H1 (cell line): Measurements from ENCODE around the gene ZKSCAN8. TPM values are rescaled to one million over a fixed set of nuclear protein-coding genes. Genes with fewer than 3 reads are reported as not detected.

Source experiments
- CTCF ChIA-PET: fragments of 300-600 bp; sonication (Branson Sonifier 250); formaldehyde crosslinking; loops from one replicate; lab custom pipeline; 2021; ENCODE audit not compliant: partially characterized antibody; lab: Charles Lee
- POLR2A ChIA-PET: fragments of 300-600 bp; sonication (Branson Sonifier 250); formaldehyde crosslinking; loops from one replicate; lab custom pipeline; 2021; ENCODE audit warnings: inconsistent platforms; ENCODE audit not compliant: partially characterized antibody; lab: Charles Lee
- DNase-seq, 2 experiments: peaks; one replicate each; pipeline versions ENCODE4 v3.0.0 to v3.0.0-alpha.2; 2010 to 2022; ENCODE audit warnings: low spot score in 2 of 2, low read depth in 1 of 2, mixed read lengths in 1 of 2
- FAIRE-seq: peaks from 2 replicates; lab custom pipeline; 2011; peaks lifted over from hg19 to GRCh38; lab: Jason Lieb, UNC
- H2AFZ ChIP-seq: 2 replicates; pipeline ENCODE4 v1.8.1; 2012; ENCODE audit warnings: low read length, inconsistent platforms
- H2AK5ac ChIP-seq: 2 replicates; pipeline ENCODE4 v1.6.1; 2013; ENCODE audit warnings: low read depth, low read length
- H2BK120ac ChIP-seq: replicated peaks from 2 replicates; pipeline ENCODE3; 2013; ENCODE audit warnings: low read depth, low read length, inconsistent platforms
- H2BK12ac ChIP-seq: 2 replicates; pipeline ENCODE4 v1.6.1; 2013; ENCODE audit warnings: low read depth, low read length
- H2BK15ac ChIP-seq: 2 replicates; pipeline ENCODE4 v1.6.1; 2013; ENCODE audit warnings: low read length
- H2BK20ac ChIP-seq: 2 replicates; pipeline ENCODE4 v1.6.1; 2013; ENCODE audit warnings: low read length
- H2BK5ac ChIP-seq: 2 replicates; pipeline ENCODE4 v1.6.1; 2013; ENCODE audit warnings: low read depth, low read length
- H3K14ac ChIP-seq: 2 replicates; pipeline ENCODE4 v1.6.1; 2013; ENCODE audit warnings: inconsistent platforms; ENCODE audit not compliant: insufficient read length
- H3K18ac ChIP-seq: 2 replicates; pipeline ENCODE4 v1.6.1; 2013; ENCODE audit warnings: low read length; ENCODE audit errors: extremely low read depth
- H3K23ac ChIP-seq: 2 replicates; pipeline ENCODE4 v1.6.1; 2013; ENCODE audit warnings: inconsistent platforms; ENCODE audit not compliant: insufficient read length
- H3K23me2 ChIP-seq: 2 replicates; pipeline ENCODE4 v1.6.1; 2013; ENCODE audit warnings: low read depth, low read length
- H3K27ac ChIP-seq: 2 replicates; pipeline ENCODE4 v1.6.1; 2011; ENCODE audit warnings: low read depth, low read length, inconsistent platforms
- H3K27me3 ChIP-seq, 4 experiments: replicated peaks in 1 of 4; 1 replicate in 1 of 4; 2 replicates in 3 of 4; pipeline versions ENCODE4 v1.6.1 to v1.8.1; 2011 to 2013; ENCODE audit warnings: low read length in 3 of 4, mild to moderate bottlenecking in 3 of 4, inconsistent platforms in 2 of 4, mixed read lengths in 2 of 4, moderate library complexity in 1 of 4; ENCODE audit not compliant: control insufficient read depth in 3 of 4, insufficient read depth in 3 of 4; ENCODE audit errors: extremely low read depth in 1 of 4
- H3K36me3 ChIP-seq, 4 experiments: 2 replicates each; pipeline versions ENCODE4 v1.6.1 to v1.8.1; 2011 to 2013; ENCODE audit warnings: mild to moderate bottlenecking in 4 of 4, low read length in 3 of 4, moderate library complexity in 2 of 4, control low read depth in 1 of 4, inconsistent platforms in 1 of 4; ENCODE audit not compliant: insufficient read depth in 4 of 4, control insufficient read depth in 2 of 4
- H3K4ac ChIP-seq: replicated peaks from 2 replicates; pipeline ENCODE3; 2013; ENCODE audit warnings: low read length, low read depth, mixed read lengths, inconsistent platforms; ENCODE audit not compliant: insufficient read length
- H3K4me1 ChIP-seq, 4 experiments: replicated peaks in 1 of 4; 1 replicate in 1 of 4; 2 replicates in 3 of 4; pipeline versions ENCODE4 v1.6.1 to v1.8.1; 2011 to 2013; ENCODE audit warnings: low read length in 3 of 4, inconsistent platforms in 2 of 4, mixed read lengths in 1 of 4; ENCODE audit not compliant: insufficient read depth in 4 of 4, control insufficient read depth in 3 of 4
- H3K4me2 ChIP-seq, 2 experiments: 2 replicates each; pipeline versions ENCODE4 v1.6.1 to v1.8.1; 2011 to 2013; ENCODE audit warnings: low read depth in 2 of 2, low read length in 2 of 2, control low read depth in 1 of 2, inconsistent platforms in 1 of 2, mild to moderate bottlenecking in 1 of 2; ENCODE audit not compliant: insufficient read depth in 1 of 2
- H3K4me3 ChIP-seq, 4 experiments: fragments of 200-600, 300-600 bp in 1 of 4; sonication (generic), shearing (Covaris generic), sonication (Bioruptor Twin) in 1 of 4; 2 replicates each; pipeline versions ENCODE4 v1.5.1 to v1.8.1; 2011 to 2016; ENCODE audit warnings: low read length in 4 of 4, low read depth in 3 of 4, control low read depth in 2 of 4, inconsistent platforms in 2 of 4, mild to moderate bottlenecking in 2 of 4, mixed read lengths in 1 of 4, moderate library complexity in 1 of 4; ENCODE audit not compliant: insufficient read depth in 2 of 4; ENCODE audit errors: extremely low read depth in 1 of 4
- H3K56ac ChIP-seq: replicated peaks from 2 replicates; pipeline ENCODE3; 2013; ENCODE audit warnings: low read depth, mild to moderate bottlenecking, mixed read lengths, low read length, inconsistent platforms; ENCODE audit not compliant: insufficient read length
- H3K79me1 ChIP-seq: 2 replicates; pipeline ENCODE4 v1.6.1; 2013; ENCODE audit warnings: low read depth, low read length, control low read depth
- H3K79me2 ChIP-seq, 2 experiments: 2 replicates each; pipeline versions ENCODE4 v1.6.1 to v1.8.1; 2012 to 2013; ENCODE audit warnings: low read length in 2 of 2, mild to moderate bottlenecking in 2 of 2, inconsistent platforms in 1 of 2; ENCODE audit not compliant: insufficient read depth in 2 of 2, control insufficient read depth in 1 of 2
- H3K9ac ChIP-seq, 4 experiments: replicated peaks in 1 of 4; 1 replicate in 1 of 4; 2 replicates in 3 of 4; pipeline versions ENCODE4 v1.6.1 to v1.8.1; 2011 to 2013; ENCODE audit warnings: low read depth in 3 of 4, low read length in 3 of 4, control low read depth in 2 of 4, mild to moderate bottlenecking in 2 of 4, moderate library complexity in 2 of 4, inconsistent platforms in 1 of 4; ENCODE audit errors: extremely low read depth in 1 of 4
- H3K9me3 ChIP-seq, 2 experiments: 2 replicates each; pipeline versions ENCODE4 v1.6.1 to v1.8.1; 2012 to 2013; ENCODE audit warnings: mild to moderate bottlenecking in 2 of 2, moderate library complexity in 2 of 2, control low read depth in 1 of 2, inconsistent platforms in 1 of 2, low read depth in 1 of 2, low read length in 1 of 2, mixed read lengths in 1 of 2; ENCODE audit not compliant: insufficient read depth in 2 of 2
- H4K20me1 ChIP-seq, 2 experiments: replicated peaks in 1 of 2; 2 replicates each; pipeline versions ENCODE3 to v1.8.1; 2011 to 2013; ENCODE audit warnings: inconsistent platforms in 2 of 2, low read length in 2 of 2, mild to moderate bottlenecking in 1 of 2; ENCODE audit not compliant: insufficient read depth in 2 of 2, control insufficient read depth in 1 of 2
- H4K5ac ChIP-seq: 2 replicates; pipeline ENCODE4 v1.6.1; 2013; ENCODE audit warnings: low read length, low read depth, mixed read lengths, inconsistent platforms; ENCODE audit not compliant: insufficient read length
- H4K8ac ChIP-seq: 2 replicates; pipeline ENCODE4 v1.8.0; 2013; ENCODE audit warnings: mild to moderate bottlenecking, moderate library complexity, low read length, inconsistent platforms; ENCODE audit not compliant: insufficient read depth; ENCODE audit errors: extremely low read depth
- H4K91ac ChIP-seq: replicated peaks from 2 replicates; pipeline ENCODE3; 2013; ENCODE audit warnings: low read length, mixed read lengths, inconsistent platforms; ENCODE audit not compliant: insufficient read length
- CBX8 ChIP-seq: fragments of 300-800, 300-1000 bp; sonication (generic); IDR thresholded peaks from 2 replicates; pipeline ENCODE4 v1.7.1; 2016; ENCODE audit warnings: low read depth, low read length, borderline replicate concordance
- CREB1 ChIP-seq: IDR thresholded peaks from 2 replicates; pipeline ENCODE4 v1.6.1; 2012; ENCODE audit warnings: inconsistent platforms
- CTCF ChIP-seq, 3 experiments: IDR thresholded peaks; 1 replicate in 2 of 3; 2 replicates in 1 of 3; pipeline versions ENCODE4 v1.5.1 to v1.6.1; 2011; ENCODE audit warnings: low read length in 3 of 3, mild to moderate bottlenecking in 3 of 3, inconsistent platforms in 2 of 3, low read depth in 1 of 3, moderate library complexity in 1 of 3; ENCODE audit not compliant: insufficient read depth in 1 of 3; ENCODE audit errors: control extremely low read depth in 1 of 3
- EP300 ChIP-seq, 2 experiments: IDR thresholded peaks; 1 replicate in 1 of 2; 2 replicates in 1 of 2; pipeline ENCODE4 v1.6.1; 2011 to 2012; ENCODE audit warnings: low read depth in 2 of 2, low read length in 2 of 2, mild to moderate bottlenecking in 2 of 2, borderline replicate concordance in 1 of 2, inconsistent platforms in 1 of 2, moderate library complexity in 1 of 2
- FOSL1 ChIP-seq: IDR thresholded peaks from 2 replicates; pipeline ENCODE4 v1.6.1; 2011; ENCODE audit warnings: mild to moderate bottlenecking, low read depth, low read length, moderate library complexity; ENCODE audit not compliant: insufficient read depth
- KDM1A ChIP-seq: fragments of 200-600, 300-600 bp; sonication (generic); IDR thresholded peaks from 2 replicates; pipeline ENCODE4 v1.7.1; 2016; ENCODE audit warnings: mild to moderate bottlenecking, low read length, borderline replicate concordance
- NANOG ChIP-seq: IDR thresholded peaks from 2 replicates; pipeline ENCODE4 v1.6.1; 2011; ENCODE audit warnings: low read length, low read depth, mild to moderate bottlenecking, inconsistent platforms; ENCODE audit not compliant: insufficient read depth, poor library complexity, severe bottlenecking
- SIN3A ChIP-seq, 2 experiments: IDR thresholded peaks in 1 of 2; conservative IDR thresholded peaks in 1 of 2; 2 replicates each; pipeline ENCODE4 v1.6.1; 2011 to 2012; ENCODE audit warnings: low read length in 2 of 2, improper control_type of control experiment in 1 of 2, low read depth in 1 of 2, mild to moderate bottlenecking in 1 of 2
- TAF7 ChIP-seq: optimal IDR thresholded peaks from 2 replicates; pipeline ENCODE3; 2011; ENCODE audit warnings: low read depth, mild to moderate bottlenecking, inconsistent platforms, low read length, moderate library complexity, borderline replicate concordance
- WGBS, 2 experiments: shearing (Covaris generic) in 1 of 2; methylation state at CpG; one replicate each; pipeline versions ENCODE4 v1.1.6 to v1.1.7; 2013 to 2015; ENCODE audit warnings: low lambda C conversion rate in 2 of 2, mixed read lengths in 2 of 2, inconsistent platforms in 1 of 2, low coverage in 1 of 2, missing lambda C conversion rate in 1 of 2; ENCODE audit not compliant: insufficient replicate concordance in 2 of 2, insufficient coverage in 1 of 2, insufficient read length in 1 of 2; ENCODE audit errors: extremely low coverage in 1 of 2, missing lambda C conversion rate in 1 of 2; 5-methylcytosine and 5-hydroxymethylcytosine counted together
- polyA plus RNA-seq, 7 experiments: library from polyadenylated mRNA; depleted of rRNA in 3 of 7; stranded (reverse) in 5 of 7; unstranded in 2 of 7; fragments of >200 nt in 5 of 7; fragments of 200-250 nt in 2 of 7; gene quantifications; 1 replicate in 5 of 7; 2 replicates in 1 of 7; 4 replicates in 1 of 7; pipeline versions ENCODE4 v1.2.1 to v1.2.3, GENCODE V29; 2011 to 2013; ENCODE audit warnings: missing spikeins in 2 of 7, mixed read lengths in 2 of 7
- total RNA-seq: library from RNA; stranded (reverse); fragmentation: NEBNext Ultra II Directional; extraction: Animal tissue kit (Norgen Biotek cat#: 25700); gene quantifications from 2 replicates; pipeline ENCODE4 v1.2.1, GENCODE V29; 2021

The ZKSCAN8 gene
- total and polyA plus RNA-seq, 2 of the 8 experiments (the other 6 are each of a cell fraction or from before 2014, with no cell fraction given) = 10.7 to 24.1 TPM

- Histone ChIP-seq H2AK5ac (no peak overlapping the region), H3K23me2 (peaks cover 19% of the 10 kb centered on the region), H2BK120ac (no peak overlapping the region), H3K4me1 (peaks cover 0 to 2% (median 0%) of the 10 kb centered on the region in 4 experiments; a peak in 1 of 7 replicates), H2BK20ac (no peak overlapping the region), H3K23ac (no peak overlapping the region), H3K4me3 (peak overlapping the region; percentile 31 to 71 (median 60); a peak in 7 of 8 replicates), H4K91ac (no peak overlapping the region), H2BK5ac (no peak overlapping the region), H3K9ac (peak overlapping the region in 3 of 4 experiments; percentile 6 to 25 (median 19); a peak in 5 of 7 replicates), H2BK12ac (no peak overlapping the region), H3K79me2 (no peaks in the 10 kb centered on the region), H3K18ac (no peak overlapping the region), H2BK15ac (no peak overlapping the region), H3K9me3 (no peaks in the 10 kb centered on the region), H2AFZ (peak overlapping the region; percentile 97), H3K27me3 (peaks cover 32 to 70% (median 54%) of the 10 kb centered on the region in 4 experiments), H3K79me1 (no peaks in the 10 kb centered on the region), H4K8ac (no peak overlapping the region), H3K4ac (no peak overlapping the region), H3K36me3 (no peaks in the 10 kb centered on the region), H3K14ac (no peak overlapping the region), H3K4me2 (peak overlapping the region; percentile 81 to 96), H4K5ac (no peak overlapping the region), H3K56ac (no peak overlapping the region), H4K20me1 (peaks cover 0 to 1% of the 10 kb centered on the region in 2 experiments), H3K27ac (no peak overlapping the region)
- CTCF ChIA-PET = interaction anchor here (1.3 kb wide), 1 partner anchor 10 kb away, joined by 4 read pairs; no protein-coding TSS in a partner anchor
- DNase-seq (peak in 1 of 2 experiments; percentile 73), FAIRE-seq (peak; percentile 75)
- POLR2A ChIA-PET = interaction anchor here (1.3 to 1.4 kb wide), 2 partner anchors 44 to 128 kb away, joined by 3 read pairs; partner anchors contain the start of gene ZSCAN31
- WGBS, 2 experiments = 3% methylated on average over 35 of the region's 35 CpGs; no CpG with 5 or more reads in 1 of the 2 experiments
- TF ChIP-seq CBX8 (no peak), TAF7 (no peak), EP300 (IDR thresholded peaks at IDR 0.05; ENCODE audit: borderline replicate concordance in 1 of 2, low read depth in 2 of 2, low read length in 2 of 2) (no peak), CTCF (IDR thresholded peaks at IDR 0.05; ENCODE audit: control extremely low read depth in 1 of 3, insufficient read depth in 1 of 3, low read depth in 1 of 3, low read length in 3 of 3) (no peak), FOSL1 (no peak), NANOG (no peak), SIN3A (conservative IDR thresholded peaks at IDR 0.05 in 1 of 2, IDR thresholded peaks at IDR 0.05 in 1 of 2; ENCODE audit: low read depth in 1 of 2, low read length in 2 of 2) (no peak), KDM1A (no peak), CREB1 (no peak; the same call in 1 of the 2 replicates)
These were observed 65.9 kb downstream of the ZKSCAN8 start for GRCh38 chr6:28207510-28208110.
